ENCODE results near the gene SCARB1. TPM values are rescaled to one million over a fixed set of nuclear protein-coding genes. Genes with fewer than 3 reads are reported as not detected.

Gene SCARB1
- total and polyA plus RNA-seq, 9 of the 15 experiments (the other 6 are each of a cell fraction or from before 2014, with no cell fraction given): 0.56 to 157 (median 52.8) TPM

- DNase-seq (ENCODE audit: extremely low read depth in 1 of 4, low spot score in 3 of 4) (no peak), ATAC-seq (no peak), FAIRE-seq (no peak)
- TF ChIP-seq PKNOX1 (IDR thresholded peaks at IDR 0.05): no peak
- TF ChIP-seq RNF2 (IDR thresholded peaks at IDR 0.05): no peak
- TF ChIP-seq SRSF7 (optimal IDR thresholded peaks at IDR 0.05; ENCODE audit: low read depth, low read length): no peak
- TF ChIP-seq POLR3G (IDR thresholded peaks at IDR 0.05; ENCODE audit: extremely low read depth, insufficient read length, insufficient replicate concordance): no peak
- no peak for TF ChIP-seq ZC3H8 (IDR thresholded peaks at IDR 0.05)
- TF ChIP-seq ERF (CRISPR knock-in tag; IDR thresholded peaks at IDR 0.05): no peak
- TF ChIP-seq CHD2 (IDR thresholded peaks at IDR 0.05; ENCODE audit: low read depth, low read length): no peak
- no peak for TF ChIP-seq CBFA2T2 (conservative IDR thresholded peaks at IDR 0.05)
- TF ChIP-seq ATF4 (CRISPR knock-in tag; IDR thresholded peaks at IDR 0.05): no peak
- no peak for TF ChIP-seq AFF4 (CRISPR knock-in tag; IDR thresholded peaks at IDR 0.05)
- TF ChIP-seq ZNF695 (CRISPR knock-in tag; IDR thresholded peaks at IDR 0.05): no peak
- Histone ChIP-seq H3K4me2 (ENCODE audit: insufficient read depth, low read length) (no peak overlapping the region), H3K9me1 (ENCODE audit: control insufficient read depth, insufficient read depth, low read length) (peaks cover 8% of the 10 kb centered on the region), H3K4me1 (replicated peaks in 1 of 2; ENCODE audit: control insufficient read depth in 2 of 2, insufficient read depth in 2 of 2, low read length in 2 of 2) (peaks cover 0 to 13% of the 10 kb centered on the region in 2 experiments; a peak in 3 of 5 replicates), H3K27ac (ENCODE audit: extremely low read depth, low read depth, low read length) (no peak overlapping the region; the same call in 2 of the 3 replicates), H2AFZ (ENCODE audit: low read depth, low read length) (no peak overlapping the region), H3K79me2 (ENCODE audit: control insufficient read depth, insufficient read depth, low read length) (peaks cover 76% of the 10 kb centered on the region), H3K27me3 (ENCODE audit: control insufficient read depth in 2 of 2, insufficient read depth in 2 of 2, low read length in 2 of 2) (no peaks in the 10 kb centered on the region), H3K9ac (ENCODE audit: insufficient read depth in 1 of 2, low read depth in 2 of 2, low read length in 2 of 2) (no peak overlapping the region), H3K9me3 (replicated peaks; ENCODE audit: control insufficient read depth, insufficient read depth, low read depth, low read length) (no peaks in the 10 kb centered on the region), H3K36me3 (ENCODE audit: control insufficient read depth, insufficient read depth, low read length) (peaks cover 52% of the 10 kb centered on the region), H3K4me3 (no peak overlapping the region), H4K20me1 (replicated peaks; ENCODE audit: control insufficient read depth, insufficient read depth, low read length) (peaks cover 13% of the 10 kb centered on the region; the same call in 1 of the 2 replicates)
- BruUV-seq (replicated peaks): no TSS peak
- ChIA-PET CTCF (ENCODE audit: low intra/inter-chr PET ratio) (no interaction called here), POLR2A (interaction anchor here (0.7 kb wide), 1 partner anchor 1861 kb away, joined by 5 read pairs; no protein-coding TSS in a partner anchor)
- in situ Hi-C loops (cut with MboI) (no loop called here), intact Hi-C loops (cut with micrococcal nuclease) (no loop called here)
- 84% methylated on average over 16 of the region's 16 CpGs for WGBS (ENCODE audit: insufficient coverage, low coverage, missing lambda C conversion rate)
Observed at GRCh38 chr12:124823272-124823970, 40.2 kb downstream of the SCARB1 start.
